ENCODE measurements around the gene FNDC3B.

Gene FNDC3B

DNA sequence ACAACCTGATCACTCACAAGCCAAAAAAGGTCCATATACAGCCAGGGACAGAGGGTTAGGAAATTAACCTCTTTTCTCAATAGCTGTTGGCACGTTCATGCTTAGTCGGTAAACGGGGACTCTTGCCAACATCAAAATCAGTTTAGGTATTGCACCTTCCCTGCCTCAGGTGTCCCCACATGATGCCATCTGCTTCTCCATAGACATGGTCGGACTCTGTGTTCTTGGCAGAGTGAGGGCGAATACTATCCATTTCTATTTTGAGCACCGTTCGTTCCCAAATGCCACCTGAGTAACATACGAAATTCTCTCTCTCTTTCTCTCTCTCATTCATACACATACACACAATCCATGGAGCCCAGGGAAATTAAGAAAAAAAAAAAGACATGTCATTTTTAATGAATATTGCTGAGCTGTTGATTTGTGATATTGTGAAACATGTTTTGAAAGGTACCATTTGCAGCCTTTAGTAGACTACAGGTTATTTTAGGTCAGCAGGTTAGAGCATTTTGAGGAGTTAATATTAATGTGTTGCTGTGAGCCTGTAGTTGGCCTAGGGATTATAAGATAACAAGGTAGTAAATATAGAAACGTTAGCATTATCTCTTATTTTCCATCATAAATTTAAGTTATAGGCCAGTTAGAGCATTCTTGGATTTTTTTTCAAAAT is 330.3 kb downstream of the FNDC3B start:
- peaks cover 9% of the 10 kb centered on the region for H3K4me1 ChIP-seq
- TF ChIP-seq, protein P1, sequence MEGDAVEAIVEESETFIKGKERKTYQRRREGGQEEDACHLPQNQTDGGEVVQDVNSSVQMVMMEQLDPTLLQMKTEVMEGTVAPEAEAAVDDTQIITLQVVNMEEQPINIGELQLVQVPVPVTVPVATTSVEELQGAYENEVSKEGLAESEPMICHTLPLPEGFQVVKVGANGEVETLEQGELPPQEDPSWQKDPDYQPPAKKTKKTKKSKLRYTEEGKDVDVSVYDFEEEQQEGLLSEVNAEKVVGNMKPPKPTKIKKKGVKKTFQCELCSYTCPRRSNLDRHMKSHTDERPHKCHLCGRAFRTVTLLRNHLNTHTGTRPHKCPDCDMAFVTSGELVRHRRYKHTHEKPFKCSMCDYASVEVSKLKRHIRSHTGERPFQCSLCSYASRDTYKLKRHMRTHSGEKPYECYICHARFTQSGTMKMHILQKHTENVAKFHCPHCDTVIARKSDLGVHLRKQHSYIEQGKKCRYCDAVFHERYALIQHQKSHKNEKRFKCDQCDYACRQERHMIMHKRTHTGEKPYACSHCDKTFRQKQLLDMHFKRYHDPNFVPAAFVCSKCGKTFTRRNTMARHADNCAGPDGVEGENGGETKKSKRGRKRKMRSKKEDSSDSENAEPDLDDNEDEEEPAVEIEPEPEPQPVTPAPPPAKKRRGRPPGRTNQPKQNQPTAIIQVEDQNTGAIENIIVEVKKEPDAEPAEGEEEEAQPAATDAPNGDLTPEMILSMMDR (IDR thresholded peaks at IDR 0.05; ENCODE audit: low read depth, low read length): no peak
- H3K9me3 ChIP-seq: no peaks in the 10 kb centered on the region
- no peaks in the 10 kb centered on the region for H3K27me3 ChIP-seq
- no peak for DNase-seq
- no peak overlapping the region for H3K4me3 ChIP-seq (ENCODE audit: low read depth, low read length)
- peaks cover 3% of the 10 kb centered on the region; the same call in 1 of the 2 replicates for H3K36me3 ChIP-seq

DNA sequence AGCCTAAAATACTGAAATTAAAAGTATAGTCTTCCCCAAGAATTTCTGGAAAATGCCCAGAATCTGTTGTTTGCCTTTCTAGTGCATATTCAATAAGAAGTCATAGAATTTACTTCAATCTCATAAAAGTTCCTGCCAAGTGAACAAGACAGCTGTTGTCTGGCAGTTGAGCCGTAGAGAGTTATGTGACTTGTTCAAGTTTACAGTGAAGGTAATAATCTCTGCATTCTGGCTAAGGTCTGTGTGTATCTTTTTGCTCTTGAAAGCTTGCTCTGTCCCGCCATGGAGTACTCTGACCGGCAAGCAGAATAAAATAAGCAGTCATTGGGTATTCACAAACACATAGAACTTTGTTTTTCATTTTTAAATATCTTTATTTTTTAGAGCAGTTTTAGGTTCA is 331.0 kb downstream of the FNDC3B start:
- no peak for DNase-seq
- no peaks in the 10 kb centered on the region for H3K27me3 ChIP-seq
- H3K4me1 ChIP-seq: peaks cover 9% of the 10 kb centered on the region
- TF ChIP-seq, protein P1 (IDR thresholded peaks at IDR 0.05; ENCODE audit: low read depth, low read length): no peak
- peaks cover 3% of the 10 kb centered on the region; the same call in 1 of the 2 replicates for H3K36me3 ChIP-seq
- no peaks in the 10 kb centered on the region for H3K9me3 ChIP-seq
- H3K4me3 ChIP-seq (ENCODE audit: low read depth, low read length): no peak overlapping the region

DNA sequence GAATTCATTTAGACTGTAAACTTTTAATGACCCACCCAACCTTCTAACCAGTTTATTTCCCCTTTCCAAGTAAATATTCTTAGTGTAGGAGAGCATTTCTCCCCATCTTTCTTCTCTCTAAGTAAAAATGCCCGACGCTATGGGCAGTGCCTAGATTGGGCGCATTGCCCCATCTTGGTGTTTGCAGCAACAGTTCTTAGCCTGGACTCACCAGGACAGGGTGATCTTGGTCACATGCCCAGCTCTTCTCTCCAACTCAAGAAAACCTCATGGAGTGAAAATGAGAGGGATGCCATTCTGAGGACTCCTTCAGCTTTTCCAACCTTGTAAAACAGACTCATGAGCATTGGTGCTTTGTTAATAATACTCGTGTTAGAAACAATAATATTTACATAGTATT is 332.2 kb downstream of the FNDC3B start:
- H3K36me3 ChIP-seq: peaks cover 3% of the 10 kb centered on the region; the same call in 1 of the 2 replicates
- DNase-seq: no peak
- TF ChIP-seq, protein P1 (IDR thresholded peaks at IDR 0.05; ENCODE audit: low read depth, low read length): no peak

DNA sequence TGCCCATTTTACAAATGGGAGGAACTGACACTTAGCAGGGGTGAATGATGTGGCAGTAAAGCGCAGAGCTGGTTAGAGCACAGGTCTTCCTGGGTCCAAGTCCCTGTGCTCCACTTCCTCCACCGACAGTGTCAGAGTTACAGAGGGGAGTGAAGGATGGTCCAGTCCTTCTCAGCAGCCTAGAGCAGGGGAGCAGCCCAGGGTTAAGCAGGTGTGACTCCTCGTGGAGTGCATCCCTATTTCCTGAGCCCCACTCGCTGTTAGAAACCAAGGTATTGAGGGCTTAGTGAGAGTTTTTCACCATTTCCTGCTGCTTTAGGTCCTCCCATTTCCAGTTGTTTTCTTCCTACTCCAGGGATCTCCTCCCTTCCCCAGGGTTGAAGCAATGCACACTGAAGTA is 333.5 kb downstream of the FNDC3B start:
- H3K36me3 ChIP-seq: peaks cover 7% of the 10 kb centered on the region
- H3K27me3 ChIP-seq: no peaks in the 10 kb centered on the region
- no peak for DNase-seq
- no peaks in the 10 kb centered on the region for H3K9me3 ChIP-seq
- H3K4me3 ChIP-seq (ENCODE audit: low read depth, low read length): no peak overlapping the region
- H3K4me1 ChIP-seq: peaks cover under 1% of the 10 kb centered on the region; the same call in 1 of the 2 replicates
- TF ChIP-seq, protein P1 (IDR thresholded peaks at IDR 0.05; ENCODE audit: low read depth, low read length): no peak

More for the DNA sequence above, 332.2 kb downstream of the FNDC3B start:
- no peaks in the 10 kb centered on the region for H3K27me3 ChIP-seq
- peaks cover 9% of the 10 kb centered on the region for H3K4me1 ChIP-seq
- no peak overlapping the region for H3K4me3 ChIP-seq (ENCODE audit: low read depth, low read length)
- H3K9me3 ChIP-seq: no peaks in the 10 kb centered on the region

DNA sequence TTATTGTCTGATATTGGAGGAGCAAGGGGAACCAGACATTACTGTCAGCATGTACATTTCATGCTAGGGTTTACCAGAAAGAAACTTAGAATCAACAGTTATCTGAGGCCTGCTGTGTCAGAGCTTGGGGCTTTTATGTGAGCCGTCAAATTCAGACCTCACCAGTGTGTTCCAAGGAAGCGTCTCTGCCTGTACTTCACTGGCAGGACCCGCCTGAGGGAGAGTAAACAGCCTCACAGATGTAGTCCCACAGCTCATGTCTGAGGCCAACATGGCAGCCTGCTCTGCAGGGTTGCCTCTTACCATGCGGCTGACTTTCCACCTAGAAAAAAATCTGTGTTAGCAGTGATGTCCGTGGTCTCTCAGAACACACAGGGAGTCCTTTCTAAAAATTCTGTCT is 334.5 kb downstream of the FNDC3B start:
- TF ChIP-seq, protein P1 (IDR thresholded peaks at IDR 0.05; ENCODE audit: low read depth, low read length): no peak
- no peaks in the 10 kb centered on the region for H3K4me1 ChIP-seq
- no peaks in the 10 kb centered on the region for H3K9me3 ChIP-seq
- no peaks in the 10 kb centered on the region for H3K27me3 ChIP-seq
- no peak for DNase-seq
- H3K4me3 ChIP-seq (ENCODE audit: low read depth, low read length): no peak overlapping the region
- H3K36me3 ChIP-seq: peaks cover 13% of the 10 kb centered on the region

DNA sequence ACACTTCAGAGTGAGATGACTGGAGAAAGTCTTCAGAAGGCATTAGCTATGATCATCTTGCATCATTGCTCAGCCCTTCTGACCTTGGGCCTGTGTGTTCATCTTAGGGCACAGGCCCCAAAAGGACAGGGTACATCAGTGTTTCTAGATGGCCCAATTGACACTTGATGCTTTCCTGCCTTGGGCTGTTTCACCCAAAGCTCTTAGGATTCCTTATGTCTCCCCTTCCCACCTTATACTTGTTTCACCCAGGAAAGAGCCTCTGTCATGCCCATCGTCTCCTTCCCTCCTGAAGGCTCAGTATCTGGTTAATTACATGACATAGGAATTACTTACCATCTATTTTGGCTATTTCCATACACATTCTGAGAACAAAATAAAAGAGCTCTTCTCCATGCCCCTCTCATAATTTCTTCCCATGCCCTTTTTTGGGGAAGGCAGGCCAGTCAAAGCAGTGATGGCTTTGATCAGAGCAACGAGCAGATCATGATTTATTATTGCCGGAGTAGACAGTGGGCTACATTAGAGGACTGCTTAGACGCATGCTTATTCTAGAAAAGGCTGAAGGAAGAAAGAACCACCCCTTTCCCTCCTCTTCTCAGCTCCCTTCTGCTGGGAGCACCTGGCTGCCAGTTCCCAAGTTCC is 335.9 kb downstream of the FNDC3B start:
- TF ChIP-seq, protein P1 (IDR thresholded peaks at IDR 0.05; ENCODE audit: low read depth, low read length): no peak
- no peak for DNase-seq
- Histone ChIP-seq H3K4me1 (no peaks in the 10 kb centered on the region), H3K27me3 (no peaks in the 10 kb centered on the region), H3K9me3 (no peaks in the 10 kb centered on the region), H3K4me3 (ENCODE audit: low read depth, low read length) (no peak overlapping the region), H3K36me3 (peaks cover 22% of the 10 kb centered on the region)

All from BE2C (cell line).